K562 (cell line): ENCODE data around the gene CFP. TPM values are rescaled to one million over a fixed set of nuclear protein-coding genes. Genes with fewer than 3 reads are reported as not detected.
A peak's percentile ranks its signal among the peaks of the same experiment; 100 is the strongest.

Experiments used
- ARID1B ChIP-seq: fragments of 450-650 bp; IDR thresholded peaks from 2 replicates; pipeline ENCODE4 v1.6.1; 2016; ENCODE audit warnings: antibody characterized with exemption, mild to moderate bottlenecking, inconsistent platforms
- CHD1 ChIP-seq: fragments of 200-600 bp; sonication (generic); IDR thresholded peaks from one replicate; pipeline ENCODE4 v1.6.1; 2012; ENCODE audit warnings: mild to moderate bottlenecking, moderate library complexity, low read length, inconsistent platforms
- FOXK2 ChIP-seq, 2 experiments: fragments of 450-650 bp; IDR thresholded peaks in 1 of 2; conservative IDR thresholded peaks in 1 of 2; 2 replicates each; pipeline ENCODE4 v1.6.1; 2016; ENCODE audit warnings: low read depth in 2 of 2, mild to moderate bottlenecking in 1 of 2
- GABPA ChIP-seq: fragments of 200-800 bp; sonication (Bioruptor generic); conservative IDR thresholded peaks from 2 replicates; pipeline ENCODE4 v1.6.1; 2016; ENCODE audit warnings: low read depth, missing genetic modification characterization, missing compliant biosample characterization
- HINFP ChIP-seq: fragments of 450-650 bp; conservative IDR thresholded peaks from 2 replicates; pipeline ENCODE4 v1.6.1; 2016; ENCODE audit warnings: missing genetic modification characterization, low read depth, mild to moderate bottlenecking, control low read depth, missing compliant biosample characterization
- MITF ChIP-seq: IDR thresholded peaks from 2 replicates; pipeline ENCODE4 v1.6.1; 2014; ENCODE audit warnings: antibody characterized with exemption
- NFIX ChIP-seq: fragments of 250-450 bp; sonication (Bioruptor Pico); IDR thresholded peaks from 2 replicates; pipeline ENCODE4 v1.4.0; 2020; ENCODE audit warnings: low read depth, mild to moderate bottlenecking, moderate library complexity
- NFYB ChIP-seq: IDR thresholded peaks from 2 replicates; pipeline ENCODE4 v1.6.1; 2011; ENCODE audit warnings: mild to moderate bottlenecking, moderate library complexity; ENCODE audit not compliant: insufficient read length; ENCODE audit errors: extremely low read depth
- NKRF ChIP-seq: fragments of 450-650 bp; IDR thresholded peaks from 2 replicates; pipeline ENCODE4 v1.6.1; 2016; ENCODE audit warnings: borderline replicate concordance
- PKNOX1 ChIP-seq: fragments of 450-650 bp; IDR thresholded peaks from 2 replicates; pipeline ENCODE4 v1.6.1; 2016
- RBM22 ChIP-seq: fragments of 200-400 bp; formaldehyde crosslinking; IDR thresholded peaks from 2 replicates; pipeline ENCODE4 v1.6.1; 2018; ENCODE audit warnings: low read length, low read depth; ENCODE audit not compliant: poor library complexity, severe bottlenecking
- USF1 ChIP-seq: sonication (generic); formaldehyde crosslinking; IDR thresholded peaks from 2 replicates; pipeline ENCODE4 v1.9.0; 2022; ENCODE audit warnings: mild to moderate bottlenecking, missing genetic modification reagents
- ZBTB11 ChIP-seq, 3 experiments: fragments of 200-800 bp in 1 of 3; fragments of 250-450 bp in 1 of 3; fragments of 450-650 bp in 1 of 3; sonication (Bioruptor Pico) in 1 of 3; sonication (Bioruptor generic) in 1 of 3; formaldehyde crosslinking in 1 of 3; IDR thresholded peaks; 2 replicates each; pipeline versions ENCODE4 v1.6.1 to v1.8.0; 2016 to 2022; ENCODE audit warnings: mild to moderate bottlenecking in 2 of 3, missing genetic modification characterization in 2 of 3, missing compliant biosample characterization in 1 of 3, moderate library complexity in 1 of 3
- ZBTB7A ChIP-seq: IDR thresholded peaks from 2 replicates; pipeline ENCODE4 v1.6.1; 2011; ENCODE audit warnings: low read depth, mild to moderate bottlenecking, low read length, moderate library complexity, borderline replicate concordance; ENCODE audit not compliant: control insufficient read depth
- polyA plus RNA-seq, 8 experiments: library from polyadenylated mRNA; depleted of rRNA in 4 of 8; stranded (reverse) in 5 of 8; unstranded in 3 of 8; fragments of >200 nt; fragmentation: Nextera tagmentation in 2 of 8; fragmentation: Illumina TruSeq in 1 of 8; extraction: Ambion mirVana in 2 of 8; extraction: Trizol in 1 of 8; gene quantifications; 2 replicates each; pipeline versions ENCODE4 v1.2.1 to v1.2.3, GENCODE V29; 2011 to 2014; ENCODE audit warnings: inconsistent platforms in 1 of 8, missing spikeins in 1 of 8
- total RNA-seq, 7 experiments: library from RNA; depleted of rRNA in 6 of 7; stranded (reverse); fragments of >200 nt in 6 of 7; fragmentation: Illumina TruSeq in 2 of 7; extraction: Trizol in 2 of 7; gene quantifications; 2 replicates each; pipeline versions ENCODE4 v1.2.1 to v1.2.3, GENCODE V29; 2011 to 2021; ENCODE audit warnings: low replicate concordance in 1 of 7

Gene CFP
- total and polyA plus RNA-seq, 9 of the 15 experiments (the other 6 are each of a cell fraction or from before 2014, with no cell fraction given): 0.18 to 2.0 (median 0.55) TPM

- TF ChIP-seq NKRF (peak; percentile 75), ARID1B (0 out of 2 replicates have a peak, but pooled peaks have one; percentile 8), PKNOX1 (peak; percentile 96), GABPA (tag) (peak; percentile 53), MITF (0 out of 2 replicates have a peak, but pooled peaks have one; percentile 8), NFYB (peak; percentile 79), ZBTB7A (peak; percentile 67), ZBTB11 (CRISPR knock-in tag; IDR thresholded peaks at IDR 0.05) (0 out of 6 replicates have a peak, but pooled peaks of 1 of the 3 experiments have one; percentile 25), CHD1 (no peak), FOXK2 (conservative IDR thresholded peaks at IDR 0.05 in 1 of 2, IDR thresholded peaks at IDR 0.05 in 1 of 2; ENCODE audit: low read depth in 2 of 2) (peak; percentile 56 to 79), USF1 (CRISPR knock-in tag) (peak; percentile 93), NFIX (CRISPR knock-in tag) (no peak), HINFP (tag) (no peak), RBM22 (peak; percentile 51)
Measured at GRCh38 chrX:47650164-47651042, 20.7 kb upstream of the CFP start, which contains the start of gene ELK1 (continued).
